GM18870 (cell line): ENCODE data around the gene PCDHB7.
"Not testable (repeated sequence)": the region's sequence is repeated elsewhere in the genome, so short reads cannot be mapped to it uniquely, and the experiment has no call there.

Source experiments
- ATAC-seq: cut with Tn5 transposase; IDR thresholded peaks from one replicate; pipeline ENCODE4 v1.9.1; 2021; ENCODE audit warnings: moderate library complexity; ENCODE audit not compliant: unreplicated experiment

The PCDHB7 gene

DNA sequence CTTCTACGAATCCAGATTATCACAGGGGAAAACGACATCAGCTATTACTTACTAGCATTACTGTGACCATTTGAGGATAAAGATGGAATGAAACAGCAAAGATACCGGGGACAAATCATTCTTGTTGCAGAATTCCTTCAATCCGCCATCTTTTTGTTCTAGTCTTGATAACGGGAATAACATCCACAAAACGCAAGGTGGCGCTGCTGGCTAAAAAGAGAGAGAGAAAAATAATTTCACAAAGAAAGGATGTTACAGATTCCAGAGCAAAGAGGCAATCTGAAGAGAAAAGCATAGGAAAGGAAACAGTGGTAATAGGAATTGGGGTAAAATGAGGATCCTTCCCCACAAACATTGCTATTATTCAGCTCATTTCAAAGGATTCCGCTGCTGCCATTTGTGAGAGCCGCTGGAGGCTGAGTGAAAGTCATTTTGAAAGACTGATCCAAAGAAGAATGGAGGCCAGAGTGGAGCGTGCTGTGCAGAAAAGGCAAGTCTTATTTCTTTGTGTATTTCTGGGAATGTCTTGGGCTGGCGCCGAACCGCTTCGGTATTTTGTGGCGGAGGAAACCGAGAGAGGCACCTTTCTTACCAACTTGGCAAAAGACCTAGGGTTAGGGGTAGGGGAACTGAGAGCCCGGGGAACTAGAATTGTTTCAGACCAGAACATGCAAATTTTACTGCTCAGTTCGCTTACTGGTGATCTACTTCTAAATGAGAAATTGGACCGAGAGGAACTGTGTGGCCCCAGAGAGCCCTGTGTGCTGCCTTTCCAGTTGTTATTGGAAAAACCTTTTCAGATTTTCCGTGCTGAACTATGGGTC is at the start of gene PCDHB7:
Gene PCDHB7 (plus strand): TSS at position 264 of the 824 bp plus-strand sequence. CDS start 192 bp downstream, at position 456.
- ATAC-seq = no peak

DNA sequence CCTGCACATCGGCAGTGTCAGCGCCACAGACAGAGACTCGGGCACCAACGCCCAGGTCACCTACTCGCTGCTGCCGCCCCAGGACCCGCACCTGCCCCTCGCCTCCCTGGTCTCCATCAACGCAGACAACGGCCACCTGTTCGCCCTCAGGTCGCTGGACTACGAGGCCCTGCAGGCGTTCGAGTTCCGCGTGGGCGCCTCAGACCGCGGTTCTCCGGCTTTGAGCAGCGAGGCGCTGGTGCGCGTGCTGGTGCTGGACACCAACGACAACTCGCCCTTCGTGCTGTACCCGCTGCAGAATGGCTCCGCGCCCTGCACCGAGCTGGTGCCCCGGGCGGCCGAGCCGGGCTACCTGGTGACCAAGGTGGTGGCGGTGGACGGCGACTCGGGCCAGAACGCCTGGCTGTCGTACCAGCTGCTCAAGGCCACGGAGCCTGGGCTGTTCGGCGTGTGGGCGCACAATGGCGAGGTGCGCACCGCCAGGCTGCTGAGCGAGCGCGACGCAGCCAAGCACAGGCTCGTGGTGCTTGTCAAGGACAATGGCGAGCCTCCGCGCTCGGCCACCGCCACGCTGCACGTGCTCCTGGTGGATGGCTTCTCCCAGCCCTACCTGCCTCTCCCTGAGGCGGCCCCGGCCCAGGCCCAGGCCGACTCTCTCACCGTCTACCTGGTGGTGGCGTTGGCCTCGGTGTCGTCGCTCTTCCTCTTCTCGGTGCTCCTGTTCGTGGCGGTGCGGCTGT is 48.9 kb upstream of the PCDHB7 start:
- ATAC-seq = not testable (repeated sequence)

DNA sequence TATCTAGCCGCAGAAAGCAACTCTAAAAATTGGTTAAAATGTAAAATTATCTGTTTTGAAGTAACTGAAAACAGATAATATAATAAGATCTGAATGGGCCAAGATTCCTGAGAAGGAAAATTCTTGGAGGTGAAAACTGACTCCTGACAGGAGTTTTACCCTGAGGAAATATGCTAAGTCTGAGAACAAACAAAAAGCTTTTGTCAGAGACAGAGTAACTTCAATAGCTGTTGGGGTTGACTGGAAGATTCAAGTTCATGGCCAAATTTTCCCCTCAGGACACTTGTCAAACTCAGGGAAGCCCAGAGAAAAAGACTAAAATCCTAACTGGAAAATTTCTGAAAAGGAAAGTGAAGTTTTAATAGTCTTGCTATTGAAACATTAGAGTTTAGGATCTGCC is 45.1 kb upstream of the PCDHB7 start:
- ATAC-seq = no peak

DNA sequence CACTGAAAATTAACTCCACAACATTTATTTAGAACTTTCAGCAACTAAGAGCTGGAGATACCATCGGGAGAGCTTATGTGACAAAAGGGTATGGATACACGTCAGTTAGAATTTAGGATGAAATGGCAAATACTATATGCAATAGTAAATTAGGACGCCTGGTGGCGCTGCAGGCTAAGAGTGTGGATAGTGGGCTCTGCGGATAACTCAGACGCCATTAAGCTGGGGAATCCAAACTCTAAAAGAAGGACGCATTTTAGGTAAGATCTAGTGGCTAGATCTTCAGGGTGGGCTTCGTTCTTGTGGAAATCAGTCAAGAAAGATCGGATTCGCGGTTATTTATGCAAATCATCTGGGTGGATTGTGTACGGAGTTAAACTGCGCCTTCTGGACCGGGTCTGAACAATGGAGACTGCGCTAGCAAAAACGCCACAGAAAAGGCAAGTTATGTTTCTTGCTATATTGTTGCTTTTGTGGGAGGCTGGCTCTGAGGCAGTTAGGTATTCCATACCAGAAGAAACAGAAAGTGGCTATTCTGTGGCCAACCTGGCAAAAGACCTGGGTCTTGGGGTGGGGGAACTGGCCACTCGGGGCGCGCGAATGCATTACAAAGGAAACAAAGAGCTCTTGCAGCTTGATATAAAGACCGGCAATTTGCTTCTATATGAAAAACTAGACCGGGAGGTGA is 37.3 kb upstream of the PCDHB7 start, which contains the start of gene PCDHB5:
Gene PCDHB5 (plus strand): TSS at position 177 of the 688 bp plus-strand sequence. CDS start 229 bp downstream, at position 406.
- no peak for ATAC-seq

DNA sequence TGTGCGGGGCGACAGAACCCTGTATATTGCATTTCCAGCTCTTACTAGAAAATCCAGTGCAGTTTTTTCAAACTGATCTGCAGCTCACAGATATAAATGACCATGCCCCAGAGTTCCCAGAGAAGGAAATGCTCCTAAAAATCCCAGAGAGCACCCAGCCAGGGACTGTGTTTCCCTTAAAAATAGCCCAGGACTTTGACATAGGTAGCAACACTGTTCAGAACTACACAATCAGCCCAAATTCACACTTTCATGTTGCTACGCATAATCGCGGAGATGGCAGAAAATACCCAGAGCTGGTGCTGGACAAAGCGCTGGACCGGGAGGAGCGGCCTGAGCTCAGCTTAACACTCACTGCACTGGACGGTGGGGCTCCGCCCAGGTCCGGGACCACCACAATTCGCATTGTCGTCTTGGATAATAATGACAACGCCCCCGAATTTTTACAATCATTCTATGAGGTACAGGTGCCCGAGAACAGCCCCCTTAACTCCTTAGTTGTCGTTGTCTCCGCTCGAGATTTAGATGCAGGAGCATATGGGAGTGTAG is 36.7 kb upstream of the PCDHB7 start:
- no peak for ATAC-seq

DNA sequence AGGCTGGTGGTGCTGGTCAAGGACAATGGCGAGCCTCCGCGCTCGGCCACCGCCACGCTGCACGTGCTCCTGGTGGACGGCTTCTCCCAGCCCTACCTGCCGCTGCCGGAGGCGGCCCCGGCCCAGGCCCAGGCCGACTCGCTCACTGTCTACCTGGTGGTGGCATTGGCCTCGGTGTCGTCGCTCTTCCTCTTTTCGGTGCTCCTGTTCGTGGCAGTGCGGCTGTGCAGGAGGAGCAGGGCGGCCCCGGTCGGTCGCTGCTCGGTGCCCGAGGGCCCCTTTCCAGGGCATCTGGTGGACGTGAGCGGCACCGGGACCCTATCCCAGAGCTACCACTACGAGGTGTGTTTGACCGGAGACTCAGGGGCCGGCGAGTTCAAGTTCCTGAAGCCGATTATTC is 35.1 kb upstream of the PCDHB7 start:
- not testable (repeated sequence) for ATAC-seq

DNA sequence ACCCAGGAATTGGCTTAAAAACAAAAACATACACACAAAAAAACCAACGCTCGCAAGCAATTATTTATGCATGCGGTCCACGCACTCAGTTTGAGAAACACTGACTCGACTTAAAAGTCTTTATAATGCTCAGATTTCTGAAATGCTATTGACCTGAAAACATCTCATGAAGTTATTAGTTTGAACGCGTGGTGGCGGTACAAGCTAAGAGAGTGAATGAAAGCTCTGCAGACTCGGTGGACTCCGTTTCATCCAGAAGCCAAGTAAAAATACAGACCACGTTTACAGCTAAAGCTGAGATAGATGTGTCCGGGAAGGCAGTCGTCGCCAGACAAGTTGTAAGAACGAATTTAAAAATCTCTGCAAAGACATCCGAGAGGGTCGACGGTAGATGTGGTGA is 22.6 kb upstream of the PCDHB7 start, which contains the start of gene PCDHB6:
Gene PCDHB6 (plus strand): TSS at position 246 of the 400 bp plus-strand sequence. CDS start 201 bp downstream, outside the sequence.
- ATAC-seq = no peak

DNA sequence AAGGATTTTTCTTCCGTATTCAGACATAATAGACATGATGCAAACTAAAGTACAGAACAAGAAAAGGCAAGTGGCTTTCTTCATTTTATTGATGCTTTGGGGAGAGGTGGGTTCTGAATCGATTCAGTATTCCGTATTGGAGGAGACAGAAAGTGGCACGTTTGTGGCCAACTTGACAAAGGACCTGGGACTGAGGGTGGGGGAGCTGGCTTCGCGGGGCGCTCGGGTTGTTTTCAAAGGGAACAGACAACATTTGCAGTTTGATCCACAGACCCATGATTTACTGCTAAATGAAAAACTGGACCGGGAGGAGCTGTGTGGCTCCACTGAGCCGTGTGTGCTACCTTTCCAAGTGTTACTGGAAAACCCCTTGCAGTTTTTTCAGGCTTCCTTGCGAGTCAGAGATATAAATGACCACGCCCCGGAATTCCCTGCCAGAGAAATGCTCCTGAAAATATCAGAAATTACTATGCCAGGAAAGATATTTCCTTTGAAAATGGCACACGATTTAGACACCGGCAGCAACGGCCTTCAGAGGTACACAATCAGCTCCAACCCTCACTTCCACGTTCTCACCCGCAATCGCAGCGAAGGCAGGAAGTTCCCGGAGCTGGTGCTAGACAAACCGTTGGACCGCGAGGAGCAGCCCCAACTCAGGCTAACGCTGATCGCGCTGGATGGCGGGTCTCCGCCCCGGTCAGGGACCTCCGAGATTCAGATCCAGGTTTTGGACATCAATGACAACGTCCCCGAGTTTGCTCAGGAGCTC is 22.0 kb upstream of the PCDHB7 start:
- no peak for ATAC-seq

DNA sequence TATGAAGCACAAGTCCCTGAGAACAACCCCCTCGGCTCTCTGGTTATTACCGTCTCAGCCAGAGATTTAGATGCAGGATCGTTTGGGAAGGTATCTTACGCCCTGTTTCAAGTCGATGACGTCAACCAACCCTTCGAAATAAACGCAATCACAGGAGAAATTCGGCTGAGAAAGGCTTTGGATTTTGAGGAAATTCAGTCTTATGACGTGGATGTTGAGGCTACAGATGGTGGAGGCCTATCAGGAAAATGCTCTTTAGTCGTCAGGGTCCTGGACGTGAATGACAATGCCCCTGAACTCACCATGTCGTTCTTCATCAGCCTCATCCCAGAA is 21.5 kb upstream of the PCDHB7 start:
- ATAC-seq = no peak

DNA sequence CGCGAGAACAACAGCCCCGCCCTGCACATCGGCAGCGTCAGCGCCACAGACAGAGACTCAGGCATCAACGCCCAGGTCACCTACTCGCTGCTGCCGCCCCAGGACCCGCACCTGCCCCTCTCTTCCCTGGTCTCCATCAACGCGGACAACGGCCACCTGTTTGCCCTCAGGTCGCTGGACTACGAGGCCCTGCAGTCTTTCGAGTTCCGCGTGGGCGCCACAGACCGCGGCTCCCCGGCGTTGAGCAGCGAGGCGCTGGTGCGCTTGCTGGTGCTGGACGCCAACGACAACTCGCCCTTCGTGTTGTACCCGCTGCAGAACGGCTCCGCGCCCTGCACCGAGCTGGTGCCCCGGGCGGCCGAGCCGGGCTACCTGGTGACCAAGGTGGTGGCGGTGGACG is 20.8 kb upstream of the PCDHB7 start:
- ATAC-seq = not testable (repeated sequence)

DNA sequence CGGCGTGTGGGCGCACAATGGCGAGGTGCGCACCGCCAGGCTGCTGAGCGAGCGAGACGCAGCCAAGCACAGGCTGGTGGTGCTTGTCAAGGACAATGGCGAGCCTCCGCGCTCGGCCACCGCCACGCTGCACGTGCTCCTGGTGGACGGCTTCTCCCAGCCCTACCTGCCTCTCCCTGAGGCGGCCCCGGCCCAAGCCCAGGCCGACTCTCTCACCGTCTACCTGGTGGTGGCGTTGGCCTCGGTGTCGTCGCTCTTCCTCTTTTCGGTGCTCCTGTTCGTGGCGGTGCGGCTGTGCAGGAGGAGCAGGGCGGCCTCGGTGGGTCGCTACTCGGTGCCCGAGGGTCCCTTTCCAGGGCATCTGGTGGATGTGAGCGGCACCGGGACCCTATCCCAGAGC is 20.3 kb upstream of the PCDHB7 start:
- ATAC-seq = not testable (repeated sequence)

DNA sequence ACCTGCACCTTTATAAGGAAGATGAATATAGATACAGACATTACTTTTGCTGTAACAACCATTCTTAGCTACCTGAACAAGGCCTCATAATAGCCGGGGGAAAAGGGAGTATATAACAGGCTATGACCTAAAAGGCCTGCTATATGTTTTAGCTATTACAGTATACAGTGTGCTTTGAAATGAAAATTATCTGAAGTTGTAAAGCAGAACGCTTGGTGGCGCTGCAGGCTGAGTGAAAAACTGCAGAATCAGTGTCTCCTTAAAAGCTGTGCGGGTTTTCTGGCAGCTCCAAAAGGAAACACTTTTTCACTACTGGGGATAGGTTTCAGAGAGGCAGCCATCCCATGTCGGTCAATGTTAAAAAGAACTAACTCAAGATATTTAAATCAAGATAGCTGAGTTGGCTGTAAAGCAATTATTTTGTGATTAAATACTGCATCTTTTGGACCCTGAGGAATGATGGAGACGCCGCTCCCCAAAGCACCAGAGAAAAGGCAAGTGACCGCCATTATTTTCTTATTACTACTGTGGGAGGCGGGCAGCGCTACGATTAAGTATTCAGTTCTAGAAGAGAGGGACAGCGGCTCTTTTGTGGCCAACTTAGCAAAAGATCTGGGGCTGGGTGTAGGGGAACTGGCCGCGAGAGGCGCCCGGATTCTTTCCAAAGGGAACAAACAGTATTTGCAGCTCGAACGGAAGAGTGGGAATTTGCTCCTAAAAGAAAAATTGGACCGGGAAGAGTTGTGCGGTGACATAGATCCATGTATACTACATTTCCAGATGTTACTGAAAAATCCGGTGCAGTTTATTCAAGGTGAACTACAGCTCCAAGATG is 16.7 kb upstream of the PCDHB7 start:
- no peak for ATAC-seq

DNA sequence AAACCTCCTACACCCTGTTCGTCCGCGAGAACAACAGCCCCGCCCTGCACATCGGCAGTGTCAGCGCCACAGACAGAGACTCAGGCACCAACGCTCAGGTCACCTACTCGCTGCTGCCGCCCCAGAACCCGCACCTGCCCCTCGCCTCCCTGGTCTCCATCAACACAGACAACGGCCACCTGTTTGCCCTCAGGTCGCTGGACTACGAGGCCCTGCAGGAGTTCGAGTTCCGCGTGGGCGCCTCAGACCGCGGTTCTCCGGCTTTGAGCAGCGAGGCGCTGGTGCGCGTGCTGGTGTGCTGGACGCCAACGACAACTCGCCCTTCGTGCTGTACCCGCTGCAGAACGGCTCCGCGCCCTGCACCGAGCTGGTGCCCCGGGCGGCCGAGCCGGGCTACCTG is 15.1 kb upstream of the PCDHB7 start:
- not testable (repeated sequence) for ATAC-seq

DNA sequence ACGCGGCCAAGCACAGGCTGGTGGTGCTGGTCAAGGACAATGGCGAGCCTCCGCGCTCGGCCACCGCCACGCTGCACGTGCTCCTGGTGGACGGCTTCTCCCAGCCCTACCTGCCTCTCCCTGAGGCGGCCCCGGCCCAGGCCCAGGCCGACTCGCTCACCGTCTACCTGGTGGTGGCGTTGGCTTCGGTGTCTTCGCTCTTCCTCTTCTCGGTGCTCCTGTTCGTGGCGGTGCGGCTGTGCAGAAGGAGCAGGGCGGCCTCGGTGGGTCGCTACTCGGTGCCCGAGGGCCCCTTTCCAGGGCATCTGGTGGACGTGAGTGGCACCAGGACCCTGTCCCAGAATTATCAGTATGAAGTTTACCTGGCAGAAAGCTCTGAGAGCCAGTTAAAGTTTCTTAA is 14.5 kb upstream of the PCDHB7 start:
- not testable (repeated sequence) for ATAC-seq

DNA sequence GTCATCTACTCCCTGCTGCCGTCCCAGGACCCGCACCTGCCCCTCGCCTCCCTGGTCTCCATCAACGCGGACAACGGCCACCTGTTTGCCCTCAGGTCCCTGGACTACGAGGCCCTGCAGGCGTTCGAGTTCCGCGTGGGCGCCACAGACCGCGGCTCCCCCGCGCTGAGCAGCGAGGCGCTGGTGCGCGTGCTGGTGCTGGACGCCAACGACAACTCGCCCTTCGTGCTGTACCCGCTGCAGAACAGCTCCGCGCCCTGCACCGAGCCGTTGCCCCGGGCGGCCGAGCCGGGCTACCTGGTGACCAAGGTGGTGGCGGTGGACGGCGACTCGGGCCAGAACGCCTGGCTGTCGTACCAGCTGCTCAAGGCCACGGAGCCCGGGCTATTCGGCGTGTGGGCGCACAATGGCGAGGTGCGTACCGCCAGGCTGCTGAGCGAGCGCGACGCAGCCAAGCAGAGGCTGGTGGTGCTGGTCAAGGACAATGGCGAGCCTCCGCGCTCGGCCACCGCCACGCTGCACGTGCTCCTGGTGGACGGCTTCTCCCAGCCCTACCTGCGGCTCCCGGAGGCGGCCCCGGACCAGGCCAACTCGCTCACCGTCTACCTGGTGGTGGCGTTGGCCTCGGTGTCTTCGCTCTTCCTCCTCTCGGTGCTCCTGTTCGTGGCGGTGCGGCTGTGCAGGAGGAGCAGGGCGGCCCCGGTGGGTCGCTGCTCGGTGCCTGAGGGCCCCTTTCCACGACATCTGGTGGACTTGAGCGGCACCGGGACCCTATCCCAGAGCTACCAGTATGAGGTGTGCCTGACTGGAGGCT is 2.1 kb downstream of the PCDHB7 start:
- not testable (repeated sequence) for ATAC-seq

DNA sequence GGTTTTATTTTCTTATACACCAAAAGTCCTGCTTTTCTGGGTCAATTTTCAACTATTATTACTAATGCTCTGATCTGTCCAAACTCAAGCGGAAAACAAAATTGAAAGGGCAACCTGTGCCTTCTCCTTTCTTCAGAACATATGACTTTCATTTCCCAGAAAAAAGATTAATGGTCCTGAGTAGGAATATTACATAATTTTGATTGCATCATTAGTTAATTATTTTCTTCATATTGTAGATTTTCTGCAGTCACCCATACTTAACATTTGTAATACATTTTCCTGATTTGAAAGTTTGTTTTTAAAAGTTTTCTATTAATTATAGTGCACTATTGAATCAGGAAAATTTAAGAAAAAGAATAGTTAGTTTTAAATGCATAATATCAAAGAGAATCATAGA is 3.5 kb downstream of the PCDHB7 start:
- no peak for ATAC-seq

DNA sequence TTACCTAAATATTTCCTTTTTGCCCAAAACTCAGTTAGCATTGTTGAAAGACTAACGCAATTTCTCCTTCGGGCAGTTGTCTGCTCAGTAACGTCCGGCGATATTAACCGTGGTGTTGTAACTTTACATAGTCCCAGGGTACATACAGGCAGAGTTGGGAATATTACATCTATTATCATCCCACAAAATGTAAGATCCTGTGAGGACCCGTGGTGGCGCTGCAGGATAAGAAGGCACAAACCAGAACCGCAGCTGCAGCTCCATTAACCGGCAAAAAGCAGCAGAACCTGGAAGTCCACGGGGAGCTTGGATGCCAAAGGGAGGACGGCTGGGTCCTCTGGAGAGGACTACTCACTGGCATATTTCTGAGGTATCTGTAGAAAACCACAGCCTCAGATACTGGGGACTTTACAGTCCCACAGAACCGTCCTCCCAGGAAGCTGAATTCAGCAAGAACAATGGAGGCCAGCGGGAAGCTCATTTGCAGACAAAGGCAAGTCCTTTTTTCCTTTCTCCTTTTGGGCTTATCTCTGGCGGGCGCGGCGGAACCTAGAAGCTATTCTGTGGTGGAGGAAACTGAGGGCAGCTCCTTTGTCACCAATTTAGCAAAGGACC is 5.2 kb downstream of the PCDHB7 start, which contains the start of gene PCDHB8:
Gene PCDHB8 (plus strand): TSS at position 214 of the 615 bp plus-strand sequence. CDS start 245 bp downstream, at position 459.
- ATAC-seq = not testable (repeated sequence)

DNA sequence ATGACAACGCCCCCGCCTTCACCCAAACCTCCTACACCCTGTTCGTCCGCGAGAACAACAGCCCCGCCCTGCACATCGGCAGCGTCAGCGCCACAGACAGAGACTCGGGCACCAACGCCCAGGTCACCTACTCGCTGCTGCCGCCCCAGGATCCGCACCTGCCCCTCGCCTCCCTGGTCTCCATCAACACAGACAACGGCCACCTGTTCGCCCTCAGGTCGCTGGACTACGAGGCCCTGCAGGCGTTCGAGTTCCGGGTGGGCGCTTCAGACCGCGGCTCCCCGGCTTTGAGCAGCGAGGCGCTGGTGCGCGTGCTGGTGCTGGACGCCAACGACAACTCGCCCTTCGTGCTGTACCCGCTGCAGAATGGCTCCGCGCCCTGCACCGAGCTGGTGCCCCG is 6.9 kb downstream of the PCDHB7 start:
- not testable (repeated sequence) for ATAC-seq
